Left lobe of liver (tissue), 2 donors: ENCODE measurements around the gene ACSL3. TPM values are rescaled to one million over a fixed set of nuclear protein-coding genes. Genes with fewer than 3 reads are reported as not detected.
A peak's percentile ranks its signal among the peaks of the same experiment; 100 is the strongest.

Experiments
- ATAC-seq: fragments of 200-7000 bp; cut with Tn5 transposase; one replicate; pipeline ENCODE4 v1.9.1; 2020; ENCODE audit warnings: mild to moderate bottlenecking, moderate library complexity
- DNase-seq: peaks from one replicate; pipeline ENCODE4 v3.0.0-alpha.2; 2020; ENCODE audit warnings: low spot score
- total RNA-seq: library from RNA; stranded (reverse); gene quantifications from one replicate; pipeline ENCODE4 v1.2.1, GENCODE V29; 2021
- donor health status: DM: no; HTN: no; CAD: no; lungs with moderate emphysema.
- donor health status: DM: no; HTN: yes; CAD: no.

The ACSL3 gene
- total RNA-seq, 1 donor from 2014 or later = 41.5 TPM

- DNase-seq (peak; percentile 55), ATAC-seq (peak; percentile 99)
These were observed 78.5 kb downstream of the ACSL3 start for GRCh38 chr2:222939208-222939856.

- ATAC-seq (no peak), DNase-seq (no peak)
These were observed 79.1 kb downstream of the ACSL3 start for GRCh38 chr2:222939979-222940378.

DNA sequence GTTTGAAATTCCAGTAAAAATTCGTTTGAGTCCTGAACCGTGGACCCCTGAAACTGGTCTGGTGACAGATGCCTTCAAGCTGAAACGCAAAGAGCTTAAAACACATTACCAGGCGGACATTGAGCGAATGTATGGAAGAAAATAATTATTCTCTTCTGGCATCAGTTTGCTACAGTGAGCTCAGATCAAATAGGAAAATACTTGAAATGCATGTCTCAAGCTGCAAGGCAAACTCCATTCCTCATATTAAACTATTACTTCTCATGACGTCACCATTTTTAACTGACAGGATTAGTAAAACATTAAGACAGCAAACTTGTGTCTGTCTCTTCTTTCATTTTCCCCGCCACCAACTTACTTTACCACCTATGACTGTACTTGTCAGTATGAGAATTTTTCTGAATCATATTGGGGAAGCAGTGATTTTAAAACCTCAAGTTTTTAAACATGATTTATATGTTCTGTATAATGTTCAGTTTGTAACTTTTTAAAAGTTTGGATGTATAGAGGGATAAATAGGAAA is 80.7 kb downstream of the ACSL3 start:
- DNase-seq (no peak), ATAC-seq (no peak)

GRCh38 chr2:222942561-222942960 is 81.7 kb downstream of the ACSL3 start:
- DNase-seq (no peak), ATAC-seq (no peak)

- no peak for DNase-seq
- ATAC-seq = no peak
These were observed 82.1 kb downstream of the ACSL3 start for GRCh38 chr2:222942977-222943376.

GRCh38 chr2:222943820-222944219 is 83.0 kb downstream of the ACSL3 start:
- ATAC-seq (no peak), DNase-seq (no peak)

DNA sequence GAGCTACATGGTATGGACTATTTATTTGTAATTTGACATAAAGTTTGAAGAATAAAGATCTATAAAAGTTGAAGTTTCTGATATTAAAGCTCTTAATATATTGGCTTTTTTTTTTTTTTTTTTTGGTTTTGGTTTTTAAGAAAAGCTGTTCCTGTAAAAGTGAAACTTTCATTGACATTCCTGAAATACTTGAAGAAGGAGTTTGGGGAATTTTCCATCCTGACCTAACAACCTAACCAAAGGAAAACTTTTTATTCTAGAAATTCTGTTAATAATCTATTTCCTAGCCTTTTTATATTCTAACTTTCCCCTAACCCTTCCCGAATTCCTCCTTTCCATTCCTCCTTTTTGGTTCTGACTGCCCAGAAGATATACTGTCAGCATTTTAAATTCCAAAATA is 83.7 kb downstream of the ACSL3 start:
- no peak for ATAC-seq
- DNase-seq = no peak

DNA sequence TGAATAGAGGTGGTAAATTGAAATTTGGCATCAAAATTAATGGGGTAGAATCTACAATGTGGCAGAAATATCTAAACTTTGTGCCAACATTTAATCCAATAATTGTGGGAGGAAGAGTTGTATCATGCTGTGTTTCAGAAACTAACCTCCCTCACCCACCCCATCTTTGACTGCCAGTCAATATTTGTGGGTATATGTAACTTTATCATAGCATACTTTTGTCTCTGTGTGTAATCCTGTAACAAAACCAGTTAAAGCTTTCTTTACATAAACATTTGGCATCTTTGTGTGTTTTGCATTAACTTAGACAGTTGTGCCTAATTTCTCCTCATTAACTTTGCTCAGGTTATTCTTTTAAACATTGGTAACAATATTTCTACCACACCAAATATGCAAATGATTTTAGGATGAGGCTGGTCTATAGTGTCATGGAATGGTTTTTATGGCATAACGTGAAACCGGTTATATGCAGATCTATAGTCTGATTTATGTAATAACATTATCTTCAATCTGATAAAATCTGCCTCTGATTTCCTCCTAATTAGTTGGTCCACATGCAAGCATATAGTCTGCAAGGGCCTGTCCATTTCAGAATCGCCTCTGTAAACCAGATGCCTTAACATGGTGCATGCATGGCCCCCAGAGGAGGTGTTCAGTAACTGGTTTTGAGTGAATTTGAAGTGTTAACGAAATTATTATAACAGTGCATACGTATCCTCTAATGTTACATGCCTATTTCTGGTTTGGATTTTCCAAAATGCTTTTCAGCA is 84.3 kb downstream of the ACSL3 start:
- no peak for ATAC-seq
- DNase-seq = no peak

GRCh38 chr2:222945887-222946286 is 85.1 kb downstream of the ACSL3 start:
- no peak for ATAC-seq
- DNase-seq = no peak

DNA sequence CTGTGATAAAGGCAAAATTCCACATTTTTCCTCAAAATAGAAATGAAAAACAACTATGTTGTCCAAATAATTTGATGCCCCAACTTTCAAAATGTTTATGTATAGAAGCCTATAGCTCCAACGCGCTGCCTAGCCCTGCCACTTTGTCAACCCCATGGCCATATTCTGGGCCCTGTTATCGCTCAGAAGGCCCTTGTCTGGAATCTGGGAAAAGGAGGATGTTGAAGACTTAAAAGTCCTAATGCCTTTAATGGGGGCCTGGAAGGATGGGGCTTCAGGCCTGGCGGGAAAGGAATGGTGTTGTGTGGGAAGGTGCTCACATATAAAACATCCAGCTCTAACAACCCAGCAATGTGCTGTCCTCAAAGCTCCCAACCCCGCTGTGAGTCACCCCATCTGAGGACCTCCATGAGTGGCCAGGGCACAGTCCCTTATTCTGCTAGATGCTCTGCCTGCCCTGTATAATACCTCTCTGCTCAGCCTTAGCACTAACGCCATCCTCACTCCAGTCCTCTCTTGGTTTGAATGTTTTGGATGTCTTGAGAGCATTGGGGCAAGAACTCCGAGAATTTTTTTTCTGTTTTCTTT is 86.0 kb downstream of the ACSL3 start:
- DNase-seq (no peak), ATAC-seq (peak; percentile 29)

DNA sequence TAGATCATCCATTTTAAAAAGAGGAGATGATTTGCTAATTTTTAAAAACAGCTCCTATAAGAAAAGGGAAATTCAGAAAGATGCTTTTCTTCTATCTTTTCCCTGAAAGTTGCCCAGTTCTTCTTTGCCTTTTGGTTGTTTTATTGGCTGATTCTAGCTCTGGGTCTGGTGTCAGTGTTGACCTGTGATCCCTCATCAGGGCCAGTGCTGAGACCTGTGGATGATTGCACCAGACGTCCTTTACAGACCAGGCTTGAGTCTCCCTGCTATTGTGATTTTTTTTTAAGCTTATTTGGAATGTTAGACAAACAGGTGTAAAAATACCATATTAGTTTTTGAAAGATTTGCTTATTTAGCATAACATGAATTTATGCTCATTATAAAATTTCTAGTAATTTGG is 88.2 kb downstream of the ACSL3 start:
- ATAC-seq (peak; percentile 74), DNase-seq (no peak)

DNA sequence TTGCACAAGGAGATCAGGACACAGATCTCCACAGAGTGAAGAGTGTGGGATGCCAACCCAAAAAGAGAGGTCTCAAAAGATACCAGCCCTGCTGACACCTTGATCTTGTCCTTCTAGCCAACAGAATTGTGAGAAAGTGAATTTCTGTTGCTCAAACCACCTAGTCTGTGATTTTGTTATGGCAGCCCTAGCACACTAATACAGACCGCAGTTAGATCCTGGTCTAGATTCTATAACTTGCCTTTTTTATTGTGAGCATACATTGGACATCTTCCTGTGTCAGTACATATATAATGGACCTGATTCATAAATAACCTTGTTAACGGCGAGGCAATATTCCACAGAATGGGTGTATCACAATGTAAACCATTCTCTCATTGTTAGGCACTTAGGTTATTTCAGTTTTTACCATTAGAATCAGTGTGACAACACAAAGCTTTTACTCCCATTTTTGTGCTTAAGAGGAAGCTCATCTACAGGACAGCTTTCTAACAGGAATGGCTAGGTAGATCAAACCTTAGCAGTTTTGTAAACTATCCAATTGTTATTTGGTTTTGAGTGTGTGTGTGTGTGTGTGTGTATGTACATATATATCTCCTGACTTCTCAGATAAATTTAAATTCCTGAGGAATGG is 89.0 kb downstream of the ACSL3 start:
- DNase-seq (no peak), ATAC-seq (no peak)

DNA sequence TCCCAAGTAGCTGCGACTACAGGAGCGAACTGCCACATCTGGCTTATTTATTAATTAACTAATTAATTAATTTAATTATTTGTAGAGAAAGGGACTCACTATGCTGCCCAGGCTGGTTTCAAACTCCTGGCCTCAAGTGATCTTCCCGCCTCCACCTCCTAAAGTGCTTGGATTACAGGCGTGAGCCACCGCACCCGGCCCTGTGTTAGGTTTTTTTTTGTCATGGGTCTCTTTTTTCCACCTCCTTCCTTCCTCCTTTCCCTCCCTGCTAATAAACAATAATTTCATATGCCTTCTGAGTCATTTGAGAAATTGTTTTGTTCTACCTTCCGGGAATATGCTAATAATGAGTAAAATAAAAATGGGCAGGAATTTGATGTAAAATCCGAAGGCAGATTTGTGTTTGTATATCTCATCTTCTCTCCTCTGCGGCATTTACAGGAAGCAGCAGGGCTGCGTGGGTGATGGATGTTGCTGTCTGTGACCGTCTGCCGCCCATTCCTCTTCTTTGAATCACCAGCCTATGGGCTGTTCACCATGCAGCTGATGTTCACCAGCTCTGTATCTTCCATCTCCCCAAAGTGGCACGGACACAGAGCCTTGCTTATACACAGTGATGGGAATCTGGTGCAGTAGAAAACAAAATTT is 89.9 kb downstream of the ACSL3 start:
- DNase-seq (no peak), ATAC-seq (no peak)

- DNase-seq = no peak
- ATAC-seq = no peak
These were observed 91.4 kb downstream of the ACSL3 start for GRCh38 chr2:222952204-222952603.

- ATAC-seq (peak; percentile 23), DNase-seq (no peak)
These were observed 94.2 kb downstream of the ACSL3 start for GRCh38 chr2:222955008-222955407.

- ATAC-seq = no peak
- DNase-seq = no peak
These were observed 98.5 kb downstream of the ACSL3 start for GRCh38 chr2:222959358-222959757.

DNA sequence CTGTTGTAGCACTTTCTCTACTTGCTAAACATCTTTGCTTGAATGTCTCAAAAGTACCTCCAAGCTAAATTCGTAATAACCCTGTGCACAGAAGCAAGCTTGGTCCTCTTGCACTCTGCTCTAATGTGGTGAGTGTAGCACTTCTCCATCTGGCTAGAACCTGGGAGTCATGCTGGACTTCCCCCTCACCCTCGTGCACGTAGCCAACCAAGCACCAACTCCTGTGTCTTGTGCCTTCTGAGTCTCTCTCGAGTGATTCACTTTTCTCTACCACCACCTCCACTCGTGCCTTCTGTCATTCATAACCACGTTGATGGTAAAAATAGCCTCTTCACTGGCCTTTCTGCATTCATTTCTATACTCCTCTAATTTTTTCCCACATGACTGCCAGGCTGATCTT is 99.3 kb downstream of the ACSL3 start:
- peak; percentile 31 for ATAC-seq

DNA sequence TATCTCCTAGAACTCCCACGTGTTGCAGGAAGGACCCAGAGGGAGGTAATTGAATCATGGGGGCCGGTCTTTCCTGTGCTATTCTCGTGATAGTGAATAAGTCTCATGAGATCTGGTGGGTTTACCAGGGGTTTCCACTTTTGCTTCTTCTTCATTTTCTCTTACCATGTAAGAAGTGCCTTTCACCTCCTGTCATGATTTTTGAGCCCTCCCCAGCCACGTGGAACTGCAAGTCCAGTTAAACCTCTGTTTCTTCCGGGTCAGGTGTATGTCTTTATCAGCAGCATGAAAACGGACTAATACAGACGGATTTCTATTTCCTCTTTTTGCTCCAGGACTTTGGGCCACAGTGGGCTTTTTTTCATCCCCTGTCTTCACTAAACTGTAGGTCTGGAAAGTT is 102.8 kb downstream of the ACSL3 start:
- ATAC-seq = no peak
- DNase-seq = no peak

More for the DNA sequence above, 99.3 kb downstream of the ACSL3 start:
- DNase-seq = no peak

DNA sequence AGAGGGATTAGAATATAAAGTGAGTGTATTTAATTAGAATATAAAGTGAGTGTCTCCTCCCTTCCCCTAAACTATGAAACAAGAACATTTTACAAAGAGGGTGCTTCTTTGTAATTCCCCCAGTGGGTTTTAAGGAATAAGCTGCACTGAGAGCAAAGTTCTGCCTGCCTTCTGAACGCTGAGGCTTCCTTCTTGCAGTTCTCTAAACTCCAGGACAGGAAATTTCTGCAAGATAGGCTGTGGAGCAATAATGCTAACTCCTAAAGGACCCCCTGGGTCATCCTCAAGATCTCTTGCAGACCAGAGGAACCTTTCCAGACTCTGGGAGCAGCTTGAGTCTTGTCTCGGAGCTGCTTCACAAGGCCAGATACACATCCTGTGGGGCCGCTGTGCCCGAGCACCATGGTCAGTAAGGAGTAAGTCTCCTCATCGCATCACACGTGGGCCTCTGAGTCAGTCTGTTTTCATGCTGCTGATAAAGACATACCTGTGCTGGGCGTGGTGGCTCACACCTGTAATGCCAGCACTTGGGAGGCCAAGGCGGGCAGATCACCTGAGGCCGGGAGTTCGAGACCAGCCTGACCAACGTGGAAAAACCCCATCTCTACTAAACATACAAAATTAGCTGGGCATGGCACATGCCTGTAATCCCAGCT is 103.7 kb downstream of the ACSL3 start:
- ATAC-seq (peak; percentile 25), DNase-seq (no peak)

GRCh38 chr2:222965555-222965954 is 104.7 kb downstream of the ACSL3 start:
- no peak for DNase-seq
- no peak for ATAC-seq
